GM20431 (cell line): Measurements from ENCODE around the gene UNC5B.

ENCODE experiments used
- in situ Hi-C: fragments of 300-500 bp; cut with MseI, MboI; formaldehyde crosslinking; loops from one replicate; pipeline ENCODE4 v1.15.0; 2020; ENCODE audit warnings: low sequenced_read_pairs; ENCODE audit not compliant: unreplicated experiment

Gene UNC5B

DNA sequence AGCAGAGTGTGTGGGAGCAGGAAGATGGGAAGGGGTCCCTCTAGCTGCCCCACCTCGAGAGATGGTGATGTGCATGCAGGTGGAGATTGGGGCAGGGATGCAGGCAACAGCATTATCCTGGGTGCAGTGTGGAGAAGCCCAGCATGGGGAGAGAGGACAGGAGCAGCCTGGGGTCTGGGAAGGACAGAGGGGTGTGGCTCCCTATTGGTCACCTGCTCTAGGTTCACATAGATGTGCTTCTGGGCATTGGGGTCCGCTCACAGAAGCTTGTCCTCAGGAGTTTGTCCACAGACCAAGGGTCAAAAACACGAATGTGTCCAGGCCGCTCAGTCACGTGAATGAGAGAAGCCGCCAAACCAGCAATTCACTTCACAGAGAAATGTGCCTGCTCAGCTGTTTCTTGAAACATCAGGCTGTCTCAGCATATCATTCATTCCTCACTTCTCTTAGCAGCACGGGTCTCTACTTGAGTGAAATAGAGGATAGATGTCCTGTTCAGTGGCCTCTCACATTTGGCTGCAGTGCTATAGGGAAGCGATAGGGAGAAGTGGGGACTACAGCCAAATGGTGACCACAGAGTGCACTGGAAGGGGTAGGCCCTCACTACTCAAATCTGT is 95.2 kb downstream of the UNC5B start:
- in situ Hi-C loops, result loop anchor here (25.0 kb wide), 1 partner anchor 405 kb away; the partner anchor contains the start of gene C10orf105

DNA sequence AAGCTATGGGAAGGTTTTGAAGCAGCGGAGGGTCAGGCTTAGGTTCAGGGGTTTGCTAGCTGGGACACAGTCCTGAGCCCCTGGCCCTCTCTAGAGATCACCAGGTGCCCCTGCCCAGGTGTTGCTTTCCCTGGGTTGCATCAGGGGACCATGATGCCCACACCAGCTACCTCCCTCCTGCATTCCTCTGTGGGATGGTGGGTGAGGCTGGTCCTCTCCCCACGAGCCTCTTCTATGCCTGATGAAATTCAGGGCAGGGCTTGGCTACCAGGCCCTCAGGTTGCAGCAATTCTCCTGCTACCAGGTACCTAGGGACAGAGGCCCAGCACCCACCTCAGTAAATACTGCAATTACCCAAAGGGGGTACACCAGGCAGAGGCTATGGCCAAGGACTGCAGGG is 95.9 kb downstream of the UNC5B start:
- in situ Hi-C loops, result loop anchor here (25.0 kb wide), 1 partner anchor 404 kb away; the partner anchor contains the start of gene C10orf105

DNA sequence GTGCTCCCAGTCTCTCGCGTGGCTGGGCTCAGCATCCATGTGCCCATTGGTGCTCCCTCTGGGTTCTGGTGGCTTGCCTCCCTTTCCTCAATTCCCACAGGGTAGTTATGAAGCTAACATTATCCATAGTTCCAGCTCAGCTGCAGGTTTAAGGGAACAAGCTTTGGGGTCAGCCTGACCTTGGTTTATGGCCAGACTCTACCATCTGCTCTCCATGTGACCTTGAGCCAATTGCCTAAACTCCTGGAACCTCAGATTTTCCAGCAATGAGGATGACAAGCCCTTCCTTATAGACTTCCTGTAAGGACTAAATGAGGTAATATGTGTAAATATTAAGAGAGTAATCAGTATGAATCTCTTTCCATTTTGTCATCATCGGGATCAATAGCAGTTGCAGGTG is 96.6 kb downstream of the UNC5B start:
- in situ Hi-C loops, result loop anchor here (25.0 kb wide), 1 partner anchor 403 kb away; the partner anchor contains the start of gene C10orf105

DNA sequence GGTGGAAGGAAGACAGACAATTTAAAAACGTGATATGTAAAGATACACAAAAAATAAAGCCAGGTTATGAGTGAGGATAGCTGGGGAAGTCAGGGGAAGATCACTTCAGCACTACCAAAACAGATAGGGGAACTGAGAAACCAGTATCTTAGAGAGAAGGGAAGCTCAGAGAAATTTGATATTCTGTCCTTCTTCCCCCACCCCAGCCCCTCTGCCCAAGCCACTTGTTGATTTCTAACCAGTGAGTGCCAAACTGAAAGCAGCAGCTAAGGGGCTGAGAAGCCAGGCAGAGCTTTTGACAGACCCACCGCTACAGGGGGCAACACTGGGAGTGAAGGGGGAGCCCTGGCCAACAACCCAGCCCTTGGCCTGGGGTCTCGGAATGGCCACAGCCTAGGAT is 97.5 kb downstream of the UNC5B start:
- in situ Hi-C loops, result loop anchor here (10.0 to 25.0 kb wide), 2 partner anchors 265 to 402 kb away; partner anchors contain the start of gene C10orf105

DNA sequence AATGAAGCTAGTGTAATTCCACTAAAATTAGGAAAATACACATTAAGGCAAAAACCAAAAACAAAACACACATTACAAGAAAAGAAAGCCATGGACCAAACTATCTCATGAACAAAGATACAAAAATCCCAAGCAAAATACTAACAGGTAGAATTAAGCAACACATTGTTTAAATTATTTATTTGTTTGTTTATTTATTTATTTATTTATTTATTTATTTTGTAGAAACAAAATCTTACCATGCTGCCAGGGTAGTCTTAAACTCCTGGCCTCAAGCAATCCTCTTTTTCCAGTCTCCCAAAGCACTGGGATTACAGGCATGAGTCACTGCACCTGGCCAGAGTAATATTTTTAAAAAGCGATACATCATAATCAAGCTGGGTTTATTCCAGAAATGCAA is 99.8 kb downstream of the UNC5B start:
- in situ Hi-C loops, result loop anchor here (10.0 to 25.0 kb wide), 2 partner anchors 263 to 400 kb away; partner anchors contain the start of gene C10orf105

DNA sequence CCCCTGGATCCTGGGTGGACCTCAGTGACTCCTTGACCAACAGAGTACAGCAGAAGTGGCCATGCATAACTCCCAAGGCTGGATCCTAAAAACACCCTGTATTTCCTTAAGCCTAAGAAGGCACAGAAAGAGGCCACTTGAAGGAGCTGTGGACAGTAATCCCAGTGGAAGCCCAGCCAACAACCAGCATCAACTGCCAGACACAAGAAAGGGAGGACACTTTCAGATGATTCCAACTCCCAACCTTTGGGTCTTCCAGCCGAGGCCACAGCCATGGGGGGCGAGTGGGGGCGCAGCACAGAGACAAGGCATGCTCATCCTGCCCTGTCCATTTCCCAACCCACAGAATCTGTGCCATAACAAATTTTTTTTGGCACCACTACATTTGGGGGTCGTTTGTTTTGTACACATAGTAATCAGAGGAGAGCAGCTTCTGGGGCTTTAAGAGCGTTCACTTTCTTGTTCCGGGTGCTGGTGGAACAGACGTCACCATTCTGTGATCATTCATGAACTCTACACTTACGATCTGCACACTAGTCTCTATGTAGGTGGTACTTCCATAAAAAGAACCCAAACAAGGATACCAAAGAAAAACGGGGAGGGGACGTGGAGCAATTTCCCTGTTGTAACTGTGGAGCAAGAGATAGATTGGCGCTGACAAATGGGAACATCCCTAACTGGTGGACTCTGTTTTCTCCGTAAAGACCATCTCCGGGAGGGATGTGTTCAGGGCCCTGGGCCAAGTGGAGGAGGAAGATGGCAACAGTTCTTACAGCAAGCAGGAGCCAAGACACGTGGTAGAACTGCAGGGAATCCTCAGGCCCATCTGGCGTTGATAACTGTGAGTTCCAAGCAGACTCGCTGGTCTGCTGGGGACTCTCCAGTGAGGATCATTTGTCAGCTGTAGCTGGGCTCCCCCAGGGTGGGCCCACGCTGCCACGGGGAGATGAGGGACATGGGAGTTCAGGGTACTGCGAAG is 100.7 kb downstream of the UNC5B start:
- in situ Hi-C loops, result loop anchor here (10.0 to 25.0 kb wide), 2 partner anchors 262 to 399 kb away; partner anchors contain the start of gene C10orf105

DNA sequence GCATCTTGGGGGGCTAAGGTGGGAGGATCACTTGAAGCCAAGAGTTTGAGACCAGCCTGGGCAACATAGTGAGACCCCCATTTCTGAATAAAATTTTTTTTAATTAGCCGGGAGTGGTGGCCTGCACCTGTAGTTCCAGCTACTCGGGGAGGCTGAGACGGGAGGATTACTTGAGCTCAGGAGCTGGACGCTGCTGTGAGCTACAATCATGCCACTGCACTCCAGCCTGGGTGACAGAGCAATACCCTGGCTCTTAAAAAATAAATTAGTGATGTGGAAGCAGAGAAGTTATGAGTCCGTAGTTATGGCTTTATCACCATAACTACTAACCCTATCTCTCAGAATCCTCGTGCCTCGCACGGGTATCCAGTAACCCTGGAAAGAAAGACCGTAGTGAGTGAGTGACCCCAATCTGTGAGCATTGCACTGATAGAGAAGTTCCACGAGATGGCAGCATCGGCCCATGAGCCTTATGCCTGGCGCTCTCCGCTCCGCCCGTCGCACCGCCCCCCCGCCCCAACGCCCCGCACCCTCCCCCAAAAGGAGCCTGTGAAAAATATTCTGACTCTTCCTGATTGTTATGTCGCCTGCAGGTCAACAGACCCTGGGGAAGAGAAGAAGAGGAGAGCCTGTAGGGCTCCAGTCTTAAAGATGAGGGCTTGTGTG is 101.8 kb downstream of the UNC5B start:
- in situ Hi-C loops, result loop anchor here (10.0 to 25.0 kb wide), 2 partner anchors 261 to 398 kb away; partner anchors contain the start of gene C10orf105

DNA sequence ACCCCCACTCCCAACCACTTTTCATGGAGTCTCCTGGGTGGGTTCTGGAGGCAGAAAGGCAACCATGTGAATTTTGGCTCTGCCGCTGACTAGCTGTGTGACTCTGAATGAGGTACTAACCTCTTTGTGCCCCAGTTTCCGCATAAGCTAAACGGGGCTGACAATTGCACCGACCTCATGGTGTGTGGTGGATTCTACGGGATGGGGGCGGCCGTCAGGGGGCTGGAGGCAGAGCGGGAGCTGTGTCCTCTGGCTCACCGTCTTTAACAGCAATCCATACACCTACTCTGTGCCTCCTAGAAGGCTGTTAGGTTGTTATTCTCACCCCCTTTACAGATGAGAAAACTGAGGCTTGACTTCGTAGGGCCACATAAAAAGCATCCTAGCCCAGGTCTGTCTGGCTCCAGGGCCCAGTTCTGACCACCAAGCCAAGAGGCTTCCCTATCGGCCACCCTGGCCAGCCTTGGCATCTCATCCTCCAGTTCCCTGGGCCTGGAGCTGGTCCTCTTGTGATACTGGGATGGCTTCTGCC is 102.4 kb downstream of the UNC5B start:
- in situ Hi-C loops, result loop anchor here (10.0 to 25.0 kb wide), 2 partner anchors 260 to 398 kb away; partner anchors contain the start of gene C10orf105

DNA sequence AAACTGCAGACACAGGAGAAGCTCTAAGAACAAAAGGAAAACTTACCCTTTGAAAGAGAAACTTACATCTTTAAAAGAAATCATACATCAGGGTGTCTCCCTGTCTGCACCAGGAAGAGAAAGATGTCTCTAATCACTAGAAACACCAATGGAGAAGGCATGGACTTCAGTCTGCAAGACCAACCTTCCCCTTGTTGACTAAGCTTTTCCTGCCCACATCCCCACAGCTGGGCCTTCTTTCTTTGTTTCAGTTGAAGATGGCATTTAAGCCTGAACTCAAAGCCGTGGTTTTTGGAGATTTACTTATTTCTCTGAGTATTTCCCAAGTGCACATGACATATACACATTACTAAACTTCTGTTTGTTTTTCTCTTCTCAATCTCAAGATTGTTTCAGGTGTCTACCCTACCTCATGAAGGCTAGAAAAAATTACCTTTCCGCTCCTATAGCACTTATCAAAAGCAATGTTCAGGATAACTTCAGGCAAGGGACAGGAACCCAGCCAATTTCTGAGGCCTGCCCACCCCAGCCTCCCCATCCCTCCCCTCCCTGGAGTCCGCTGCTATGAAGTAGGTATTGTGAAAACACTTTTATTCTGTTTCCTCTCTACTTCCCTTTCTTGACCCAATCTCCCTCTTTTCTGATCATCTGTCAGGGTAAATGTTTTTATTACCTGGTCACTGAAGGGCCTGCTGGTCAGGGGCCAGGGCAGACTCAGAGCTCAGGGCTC is 103.9 kb downstream of the UNC5B start:
- in situ Hi-C loops, result loop anchor here (10.0 to 25.0 kb wide), 2 partner anchors 259 to 396 kb away; partner anchors contain the start of gene C10orf105

DNA sequence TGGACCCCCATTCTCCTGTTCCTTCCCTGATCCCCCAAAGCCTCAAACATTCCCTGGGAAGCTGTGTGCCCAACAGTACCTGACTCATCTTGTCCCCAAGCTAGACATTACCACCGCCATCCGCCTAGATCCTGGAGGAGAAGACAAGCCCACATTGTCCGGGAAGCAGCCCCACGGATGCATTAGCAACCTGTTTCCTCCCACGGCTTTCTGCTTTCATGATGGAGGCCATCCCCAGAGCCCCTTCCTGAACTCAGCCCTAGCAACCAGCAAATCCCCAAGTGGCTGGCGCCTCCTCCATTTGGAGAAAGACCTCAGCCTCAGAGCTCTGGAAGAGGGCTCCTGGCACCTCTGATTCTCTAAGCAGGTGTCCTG is 104.4 kb downstream of the UNC5B start:
- in situ Hi-C loops, result loop anchor here (10.0 to 25.0 kb wide), 2 partner anchors 258 to 396 kb away; partner anchors contain the start of gene C10orf105

DNA sequence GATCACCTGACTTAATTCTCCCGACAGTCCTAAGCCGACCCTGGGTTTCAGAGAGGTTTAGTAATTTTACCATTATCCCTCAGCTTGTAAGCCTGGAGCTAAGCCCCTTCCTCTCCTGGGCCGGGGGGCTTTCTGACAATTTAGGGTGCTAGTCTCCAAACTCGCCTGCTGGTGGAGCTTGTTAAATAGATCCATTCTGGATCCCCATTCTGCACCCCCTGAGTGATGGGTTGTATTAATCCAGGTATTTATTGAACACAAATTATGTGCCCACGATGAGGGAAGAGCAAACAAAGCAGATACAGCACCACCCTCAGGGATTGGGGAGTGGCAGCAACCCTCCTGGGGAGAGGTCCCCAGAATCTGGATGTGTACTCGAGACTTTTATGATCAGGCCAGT is 105.4 kb downstream of the UNC5B start:
- in situ Hi-C loops, result loop anchor here (10.0 to 25.0 kb wide), 2 partner anchors 257 to 395 kb away; partner anchors contain the start of gene C10orf105

DNA sequence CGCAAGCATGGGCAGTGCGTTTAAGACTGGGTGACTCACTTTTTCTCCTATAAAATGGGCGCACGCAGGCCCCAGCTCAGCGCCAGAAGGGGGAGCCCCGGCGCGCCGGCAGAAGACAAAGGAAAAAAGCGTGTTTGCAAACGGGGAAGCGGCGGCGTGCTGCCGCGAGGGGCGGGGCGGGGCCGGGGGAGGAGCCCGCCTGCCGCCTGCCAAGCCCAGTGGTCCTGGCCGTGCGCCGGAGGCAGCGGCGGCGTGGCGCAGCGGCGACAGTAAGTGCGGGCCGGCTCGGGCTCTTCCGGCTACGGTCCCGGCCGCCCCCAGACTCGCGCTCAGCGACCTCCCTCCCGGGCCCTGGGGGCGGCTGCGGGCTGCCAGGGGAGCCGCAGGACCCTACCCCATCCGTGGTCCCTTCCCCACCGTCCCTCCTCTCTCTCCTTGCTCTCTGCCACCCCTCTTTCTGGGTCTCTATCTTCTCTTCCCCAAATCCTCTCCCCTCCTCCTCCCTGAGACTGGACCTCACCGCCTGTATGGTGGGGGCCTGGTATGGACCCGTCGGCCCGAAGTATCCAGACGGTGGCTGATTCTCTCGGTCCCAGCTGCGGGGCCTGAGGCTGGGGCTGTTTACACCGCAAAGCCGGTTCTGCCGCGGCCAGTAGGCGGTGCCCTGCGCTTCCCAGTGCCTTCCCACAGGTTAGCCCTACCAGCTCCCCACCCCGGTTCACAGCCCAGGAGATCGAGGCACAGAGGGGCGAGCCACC is 106.9 kb downstream of the UNC5B start, which contains the start of gene SLC29A3:
Gene SLC29A3 (plus strand): TSS at position 218 of the 758 bp plus-strand sequence. CDS start 51 bp downstream, at position 269.
- in situ Hi-C loops, result loop anchor here (10.0 to 25.0 kb wide), 2 partner anchors 256 to 393 kb away; partner anchors contain the start of gene C10orf105

DNA sequence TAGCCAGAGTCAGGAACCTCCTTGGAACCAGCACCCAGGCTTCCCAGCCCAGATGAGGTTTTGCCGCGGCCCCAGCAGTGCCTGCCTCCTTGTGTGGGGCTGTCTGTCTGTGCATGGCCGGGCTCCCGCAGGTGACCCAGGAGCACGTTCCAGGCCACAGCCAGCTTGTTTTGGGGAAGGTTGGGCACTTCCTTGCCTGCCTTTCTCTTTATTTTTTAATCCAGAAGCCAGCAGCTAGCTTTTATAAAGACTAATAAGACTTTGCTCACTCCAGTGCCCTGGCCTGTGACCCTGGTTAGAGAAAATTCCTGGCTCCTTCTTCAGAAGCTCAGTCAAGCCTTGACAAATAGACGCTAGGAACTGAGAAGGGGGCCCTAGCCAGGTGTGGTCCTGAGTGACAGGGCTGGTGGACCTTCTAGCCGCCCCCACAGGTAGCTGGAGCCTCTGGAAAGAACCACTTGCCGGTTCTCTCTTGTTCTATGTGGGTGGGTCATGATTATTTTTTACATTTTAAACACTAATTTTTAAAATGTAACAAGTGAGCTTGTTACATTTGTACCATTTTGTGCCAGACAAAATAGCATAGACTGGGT is 107.5 kb downstream of the UNC5B start:
- in situ Hi-C loops, result loop anchor here (10.0 to 25.0 kb wide), 2 partner anchors 255 to 392 kb away; partner anchors contain the start of gene C10orf105

DNA sequence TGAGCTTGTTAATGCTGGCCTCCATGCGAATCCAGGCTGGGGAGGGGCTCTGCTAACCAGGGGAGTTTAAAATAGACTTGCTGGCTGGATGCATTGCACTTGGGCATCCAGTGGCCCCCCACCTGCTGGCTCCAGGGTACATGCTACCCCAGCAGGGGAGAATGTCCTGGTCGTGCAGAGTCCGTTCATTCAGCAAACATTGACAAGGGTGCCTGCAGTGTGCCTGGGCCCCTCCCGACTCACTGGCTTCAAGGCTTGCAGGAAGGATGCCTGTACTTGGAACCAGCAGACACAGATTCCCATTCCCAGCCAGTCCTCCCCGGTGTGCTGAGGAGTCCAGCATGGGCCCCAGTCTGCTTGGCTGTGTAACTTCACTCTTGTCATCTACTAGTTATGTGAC is 108.2 kb downstream of the UNC5B start:
- in situ Hi-C loops, result loop anchor here (25.0 kb wide), 1 partner anchor 392 kb away; the partner anchor contains the start of gene C10orf105

DNA sequence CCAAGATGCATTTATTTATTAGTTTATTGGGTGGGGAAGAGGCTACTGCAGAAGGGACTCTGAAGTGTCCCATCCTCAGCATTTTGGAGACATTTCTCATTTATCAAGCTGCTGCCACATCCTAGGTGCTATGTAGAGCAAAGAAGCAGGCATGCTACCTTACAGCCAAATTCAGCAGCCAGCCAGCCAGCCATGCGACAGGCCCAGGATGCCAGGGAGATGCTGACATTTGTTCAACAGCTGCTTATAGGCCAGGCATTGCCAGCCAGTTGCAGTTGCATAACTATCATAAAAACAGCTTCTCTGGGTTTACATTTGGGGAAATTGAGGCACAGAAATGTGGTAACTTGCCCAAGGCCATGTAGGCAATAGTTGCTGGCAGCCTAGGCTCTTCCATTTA is 109.0 kb downstream of the UNC5B start:
- in situ Hi-C loops, result loop anchor here (25.0 kb wide), 1 partner anchor 391 kb away; the partner anchor contains the start of gene C10orf105

DNA sequence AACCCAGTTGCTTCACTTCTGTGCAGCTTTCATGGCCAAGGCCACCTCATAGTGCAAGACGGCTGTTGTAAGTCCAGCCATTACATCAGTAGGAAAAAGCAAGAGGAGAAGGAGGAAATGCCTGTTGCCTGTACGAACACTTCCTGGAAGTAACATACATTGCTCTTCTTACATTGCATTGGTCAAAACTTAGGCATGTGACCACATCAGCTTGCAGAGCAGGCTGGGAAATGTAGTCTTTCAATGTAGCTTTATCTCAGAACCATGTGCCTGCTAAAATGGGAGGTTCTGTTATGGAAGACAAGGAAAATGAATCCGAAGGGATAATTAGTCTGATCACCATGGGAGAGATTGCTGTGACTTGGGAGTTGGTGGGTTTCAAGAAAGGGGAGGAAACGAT is 111.0 kb downstream of the UNC5B start:
- in situ Hi-C loops, result loop anchor here (25.0 kb wide), 1 partner anchor 389 kb away; the partner anchor contains the start of gene C10orf105

DNA sequence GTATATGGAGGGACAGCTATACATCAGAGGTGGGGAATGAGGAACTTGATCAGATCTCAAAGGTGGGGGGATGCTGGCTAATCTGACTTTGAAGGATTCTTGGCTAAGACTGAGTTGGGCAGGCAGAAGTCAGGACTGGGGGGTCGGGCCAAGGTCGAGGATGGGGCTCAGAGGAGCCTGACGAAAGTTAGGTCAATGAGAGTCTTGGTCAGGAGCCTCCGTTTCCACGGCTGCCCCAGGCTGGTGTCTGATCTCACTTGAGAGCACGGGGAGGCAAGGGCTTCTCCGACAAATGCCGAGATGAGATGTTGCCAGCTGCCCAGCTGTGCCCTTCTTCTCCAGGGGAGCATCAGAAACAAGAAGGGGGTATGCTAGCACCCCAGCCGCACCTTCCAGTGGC is 112.4 kb downstream of the UNC5B start:
- in situ Hi-C loops, result loop anchor here (25.0 kb wide), 1 partner anchor 388 kb away; the partner anchor contains the start of gene C10orf105
